ENCODE data around the gene MAPK10.

DNA sequence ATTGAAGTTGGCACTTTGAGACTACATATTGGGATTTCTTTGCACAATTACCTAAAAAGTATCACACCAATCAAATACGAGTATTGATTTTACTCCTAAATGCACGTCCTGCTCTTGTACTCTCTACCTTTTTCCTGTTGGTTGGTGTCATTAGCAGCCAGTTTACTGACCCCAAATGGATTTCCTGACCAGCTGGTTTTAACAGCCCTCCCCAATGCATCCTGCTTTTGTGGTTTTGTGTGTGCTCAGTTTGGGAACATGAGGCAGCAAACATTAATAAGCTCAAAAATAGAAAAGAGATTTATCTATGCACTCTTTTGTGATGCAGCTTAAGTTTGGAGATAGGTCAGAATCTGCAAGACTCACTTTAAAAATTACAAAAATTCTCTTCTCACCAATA lies 230.3 kb downstream of the MAPK10 start:
- TF ChIP-seq CTCF (IDR thresholded peaks at IDR 0.05) (no peak), POLR2A (IDR thresholded peaks at IDR 0.05) (no peak)
